Measurements from ENCODE around the gene HACD3. TPM values are rescaled to one million over a fixed set of nuclear protein-coding genes. Genes with fewer than 3 reads are reported as not detected.

HACD3 gene
- total and polyA plus RNA-seq, 2 donors (not counting 1 experiment from before 2014, with no cell fraction given), result 4.5 to 18.8 TPM

GRCh38 chr15:65521350-65521749, 8.9 kb upstream of the HACD3 start:
- POLR2A ChIA-PET, result interaction anchor here (0.5 kb wide), 1 partner anchor 237 kb away, joined by 3 read pairs; no protein-coding TSS in a partner anchor
- WGBS (ENCODE audit: insufficient coverage), result no CpG with 5 or more reads among the region's 7 CpGs
- Histone ChIP-seq H4K20me1 (ENCODE audit: control insufficient read depth, insufficient read depth, low read length, poor library complexity, severe bottlenecking) (peaks cover 12% of the 10 kb centered on the region), H3K4me3 (ENCODE audit: control extremely low read depth in 1 of 5, extremely low read depth in 1 of 5, insufficient read depth in 1 of 5, low read depth in 2 of 5, low read length in 4 of 5) (no peak overlapping the region), H3K9ac (ENCODE audit: low read length) (no peak overlapping the region), H3K4me1 (ENCODE audit: control insufficient read depth in 2 of 2, insufficient read depth in 2 of 2, low read length in 2 of 2) (peaks cover 5 to 10% of the 10 kb centered on the region in 2 donors), H3K27me3 (replicated peaks in 1 of 4; ENCODE audit: control extremely low read depth in 1 of 4, control insufficient read depth in 3 of 4, insufficient read depth in 4 of 4, low read length in 3 of 4) (no peaks in the 10 kb centered on the region), H3K27ac (ENCODE audit: low read length in 2 of 2) (no peak overlapping the region), H3K79me2 (ENCODE audit: control insufficient read depth, insufficient read depth, low read length) (peaks cover 7% of the 10 kb centered on the region), H2AFZ (ENCODE audit: insufficient read depth, low read depth, low read length, poor library complexity, severe bottlenecking) (no peak overlapping the region), H3K36me3 (replicated peaks in 1 of 2; ENCODE audit: control extremely low read depth in 1 of 2, control insufficient read depth in 1 of 2, extremely low read depth in 1 of 2, insufficient read depth in 2 of 2, low read length in 1 of 2) (no peaks in the 10 kb centered on the region), H3K9me3 (ENCODE audit: control extremely low read depth in 1 of 3, control insufficient read depth in 2 of 3, insufficient read depth in 1 of 3, low read length in 2 of 3) (no peaks in the 10 kb centered on the region), H3K4me2 (replicated peaks; ENCODE audit: low read depth, low read length, poor library complexity, severe bottlenecking) (no peak overlapping the region)
- Mint-ChIP-seq H3K27me3 (no peaks in the 10 kb centered on the region), H3K27ac (no peak overlapping the region), H3K4me3 (no peak overlapping the region), H3K9me3 (ENCODE audit: insufficient read depth) (peaks cover 2% of the 10 kb centered on the region), H3K4me1 (peaks cover 10% of the 10 kb centered on the region)
- DNase-seq (no peak), ATAC-seq (ENCODE audit: low read depth) (no peak)
- TF ChIP-seq CTCF (IDR thresholded peaks at IDR 0.05) (no peak), EZH2 (IDR thresholded peaks at IDR 0.05; ENCODE audit: borderline replicate concordance, insufficient read depth, low read depth, low read length, poor library complexity, severe bottlenecking) (no peak)
- CTCF ChIA-PET, result no interaction called here
- intact Hi-C loops (cut with micrococcal nuclease), result no loop called here

- H3K4me1 ChIP-seq (ENCODE audit: control insufficient read depth in 2 of 2, insufficient read depth in 2 of 2, low read length in 2 of 2), result no peaks in the 10 kb centered on the region
- no peak overlapping the region for H3K4me3 Mint-ChIP-seq
- ATAC-seq (ENCODE audit: low read depth) (no peak), DNase-seq (no peak)
- H3K27ac ChIP-seq (ENCODE audit: low read length in 2 of 2), result no peak overlapping the region
- POLR2A ChIA-PET, result no interaction called here
- no peak overlapping the region for H3K4me2 ChIP-seq (replicated peaks; ENCODE audit: low read depth, low read length, poor library complexity, severe bottlenecking)
- WGBS (ENCODE audit: insufficient coverage), result 91% methylated on average over 7 of the region's 10 CpGs
- peaks cover 6% of the 10 kb centered on the region for H3K79me2 ChIP-seq (ENCODE audit: control insufficient read depth, insufficient read depth, low read length)
- TF ChIP-seq CTCF (IDR thresholded peaks at IDR 0.05), result no peak
- no peak for TF ChIP-seq EZH2 (IDR thresholded peaks at IDR 0.05; ENCODE audit: borderline replicate concordance, insufficient read depth, low read depth, low read length, poor library complexity, severe bottlenecking)
- CTCF ChIA-PET, result no interaction called here
- no peak overlapping the region for H2AFZ ChIP-seq (ENCODE audit: insufficient read depth, low read depth, low read length, poor library complexity, severe bottlenecking)
- no peak overlapping the region for H3K4me3 ChIP-seq (ENCODE audit: control extremely low read depth in 1 of 5, extremely low read depth in 1 of 5, insufficient read depth in 1 of 5, low read depth in 2 of 5, low read length in 4 of 5)
- H3K27me3 Mint-ChIP-seq, result no peaks in the 10 kb centered on the region
- no peaks in the 10 kb centered on the region for H3K36me3 ChIP-seq (replicated peaks in 1 of 2; ENCODE audit: control extremely low read depth in 1 of 2, control insufficient read depth in 1 of 2, extremely low read depth in 1 of 2, insufficient read depth in 2 of 2, low read length in 1 of 2)
- no peak overlapping the region for H3K9ac ChIP-seq (ENCODE audit: low read length)
- no peaks in the 10 kb centered on the region for H4K20me1 ChIP-seq (ENCODE audit: control insufficient read depth, insufficient read depth, low read length, poor library complexity, severe bottlenecking)
- intact Hi-C loops (cut with micrococcal nuclease), result no loop called here
- H3K9me3 ChIP-seq (ENCODE audit: control extremely low read depth in 1 of 3, control insufficient read depth in 2 of 3, insufficient read depth in 1 of 3, low read length in 2 of 3), result no peaks in the 10 kb centered on the region
- H3K27ac Mint-ChIP-seq, result no peak overlapping the region
- H3K9me3 Mint-ChIP-seq (ENCODE audit: insufficient read depth), result no peaks in the 10 kb centered on the region
- H3K4me1 Mint-ChIP-seq, result peaks cover 2% of the 10 kb centered on the region
- H3K27me3 ChIP-seq (replicated peaks in 1 of 4; ENCODE audit: control extremely low read depth in 1 of 4, control insufficient read depth in 3 of 4, insufficient read depth in 4 of 4, low read length in 3 of 4), result no peaks in the 10 kb centered on the region
These were observed 6.0 kb upstream of the HACD3 start for GRCh38 chr15:65524226-65524625.

All from B cell (primary cell).